SK-N-MC (cell line): Measurements from ENCODE around the gene ITGA2B.

Experiments
- EZH2 ChIP-seq: fragments of 200-600 bp; sonication (generic); IDR thresholded peaks from one replicate; pipeline ENCODE4 v1.6.1; 2017; ENCODE audit warnings: antibody characterized with exemption
- FOXP2 ChIP-seq: optimal IDR thresholded peaks from 2 replicates; pipeline ENCODE3; 2011; ENCODE audit warnings: mild to moderate bottlenecking, moderate library complexity; ENCODE audit not compliant: insufficient read depth; ENCODE audit errors: extremely low read length, control extremely low read depth
- POLR2AphosphoS5 ChIP-seq: IDR thresholded peaks from 2 replicates; pipeline ENCODE4 v1.6.1; 2012; ENCODE audit warnings: mild to moderate bottlenecking, low read depth, low read length, borderline replicate concordance

DNA sequence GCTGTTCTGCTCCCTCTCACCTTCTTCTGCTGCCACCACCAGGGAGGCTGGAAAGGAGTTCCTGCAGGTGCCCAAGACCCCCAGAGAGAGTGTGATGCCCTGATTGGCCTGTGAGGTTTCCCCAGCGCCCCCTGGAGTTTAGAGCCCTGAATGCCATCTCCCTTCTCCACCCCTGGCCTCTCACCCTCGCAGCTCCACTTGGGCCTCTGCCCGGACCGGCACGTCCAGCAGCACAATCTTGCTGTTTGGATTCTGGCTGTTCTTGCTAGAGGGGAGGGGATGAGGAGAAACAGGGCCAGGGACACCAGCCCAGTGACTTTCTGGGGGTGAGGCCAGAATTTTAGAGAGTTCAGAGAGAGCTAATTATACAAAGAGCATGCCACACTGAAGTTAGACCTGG, 13.3 kb downstream of the ITGA2B start:
- no peak for TF ChIP-seq POLR2AphosphoS5
- TF ChIP-seq EZH2, result no peak
- no peak for TF ChIP-seq FOXP2
